ENCODE results near the gene NCKIPSD.

NCKIPSD gene

GRCh38 chr3:48630833-48631232, 54.9 kb downstream of the NCKIPSD start:
- TF ChIP-seq CTCF (IDR thresholded peaks at IDR 0.05; ENCODE audit: low read depth, low read length, missing control alignments): no peak
- no peak overlapping the region for H3K4me3 ChIP-seq (ENCODE audit: low read depth, low read length)
- DNase-seq (ENCODE audit: low read depth): no peak

- no peak for TF ChIP-seq CTCF (IDR thresholded peaks at IDR 0.05; ENCODE audit: low read depth, low read length, missing control alignments)
- no peak for DNase-seq (ENCODE audit: low read depth)
- H3K4me3 ChIP-seq (ENCODE audit: low read depth, low read length): no peak overlapping the region
Observed at GRCh38 chr3:48630407-48630806, 55.3 kb downstream of the NCKIPSD start.

GRCh38 chr3:48629894-48630293, 55.8 kb downstream of the NCKIPSD start:
- TF ChIP-seq CTCF (IDR thresholded peaks at IDR 0.05; ENCODE audit: low read depth, low read length, missing control alignments): no peak
- no peak for DNase-seq (ENCODE audit: low read depth)
- H3K4me3 ChIP-seq (ENCODE audit: low read depth, low read length): no peak overlapping the region

GRCh38 chr3:48628277-48629017, 57.3 kb downstream of the NCKIPSD start:
- TF ChIP-seq CTCF (IDR thresholded peaks at IDR 0.05; ENCODE audit: low read depth, low read length, missing control alignments): no peak
- DNase-seq (ENCODE audit: low read depth): no peak
- H3K4me3 ChIP-seq (ENCODE audit: low read depth, low read length): no peak overlapping the region

DNA sequence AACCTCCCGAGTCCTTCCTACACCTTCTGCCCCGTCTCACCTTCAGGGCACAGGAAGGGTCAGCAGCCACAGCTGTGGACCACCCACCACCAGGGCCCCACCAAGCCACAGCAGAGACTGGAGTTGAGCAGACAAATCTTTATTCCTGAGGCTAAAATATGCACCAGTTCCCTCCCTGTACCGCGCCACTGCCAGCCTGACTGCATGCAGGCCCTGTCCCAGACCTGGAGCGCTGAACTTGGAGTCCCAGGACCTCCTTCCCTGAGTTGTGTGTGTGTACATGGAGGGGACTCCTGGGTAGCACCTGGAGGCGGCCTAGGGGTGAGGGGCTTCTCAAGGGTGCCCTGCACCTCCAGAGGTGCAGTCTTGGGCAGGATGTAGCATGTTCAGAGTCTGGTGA, 60.1 kb downstream of the NCKIPSD start:
- DNase-seq (ENCODE audit: low read depth): no peak
- no peak overlapping the region for H3K4me3 ChIP-seq (ENCODE audit: low read depth, low read length)
- TF ChIP-seq CTCF (IDR thresholded peaks at IDR 0.05; ENCODE audit: low read depth, low read length, missing control alignments): no peak

DNA sequence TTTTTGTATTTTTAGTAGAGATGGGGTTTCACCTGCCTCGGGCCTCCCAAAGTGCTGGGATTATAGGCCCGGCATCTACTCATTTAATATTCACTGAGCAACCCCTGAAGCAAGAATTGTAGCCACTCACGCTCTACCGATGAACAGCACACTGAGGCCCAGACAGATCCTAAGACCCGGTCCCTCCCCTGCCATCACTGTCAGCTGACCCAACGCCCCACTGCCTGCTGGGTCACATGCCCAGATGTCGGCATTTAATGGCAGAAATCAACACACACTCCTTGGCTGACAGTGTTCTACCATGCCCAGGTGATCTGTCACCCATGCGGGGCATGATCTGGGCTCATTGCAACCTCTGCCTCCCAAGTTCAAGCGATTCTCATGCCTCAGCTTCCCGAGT, 60.9 kb downstream of the NCKIPSD start:
- DNase-seq (ENCODE audit: low read depth): no peak
- no peak for TF ChIP-seq CTCF (IDR thresholded peaks at IDR 0.05; ENCODE audit: low read depth, low read length, missing control alignments)
- no peak overlapping the region for H3K4me3 ChIP-seq (ENCODE audit: low read depth, low read length)

Measured in GM12864 (cell line).